ENCODE measurements around the gene ILK.

ILK gene

DNA sequence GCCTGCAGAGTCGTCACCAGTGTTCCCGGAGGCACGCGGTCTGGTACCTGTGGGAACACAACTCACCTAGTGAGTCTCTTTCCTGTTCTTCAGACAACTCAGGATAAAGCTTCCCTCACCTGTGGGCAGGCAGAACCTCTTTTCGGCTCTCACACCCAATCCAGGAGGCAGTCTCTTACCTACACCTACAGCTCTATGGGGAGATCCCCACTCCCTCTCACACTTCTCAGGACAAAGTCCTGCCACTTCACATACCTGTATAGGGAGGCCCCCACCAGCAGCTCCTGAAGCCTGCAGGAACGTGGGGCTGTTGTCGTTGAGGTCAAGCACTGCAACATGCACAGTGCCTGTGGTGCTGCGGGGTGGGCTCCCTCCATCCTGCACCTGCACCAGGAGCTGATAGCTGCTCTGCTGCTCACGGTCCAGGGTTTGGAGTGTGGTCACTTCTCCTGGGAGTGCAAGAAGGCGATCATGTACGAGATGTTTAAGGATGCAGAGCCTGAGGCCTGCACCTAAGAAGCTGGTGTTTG lies 27.9 kb downstream of the ILK start:
- Histone ChIP-seq H3K4me3 (ENCODE audit: low read length) (no peak overlapping the region), H3K4me1 (ENCODE audit: control insufficient read depth, insufficient read depth, low read length) (peaks cover 13% of the 10 kb centered on the region), H3K36me3 (ENCODE audit: control insufficient read depth, insufficient read depth, low read length) (peaks cover 28% of the 10 kb centered on the region), H3K9ac (ENCODE audit: low read length) (no peak overlapping the region), H3K27ac (ENCODE audit: low read depth, low read length) (no peak overlapping the region), H3K27me3 (ENCODE audit: control insufficient read depth, insufficient read depth, low read length) (no peaks in the 10 kb centered on the region)

DNA sequence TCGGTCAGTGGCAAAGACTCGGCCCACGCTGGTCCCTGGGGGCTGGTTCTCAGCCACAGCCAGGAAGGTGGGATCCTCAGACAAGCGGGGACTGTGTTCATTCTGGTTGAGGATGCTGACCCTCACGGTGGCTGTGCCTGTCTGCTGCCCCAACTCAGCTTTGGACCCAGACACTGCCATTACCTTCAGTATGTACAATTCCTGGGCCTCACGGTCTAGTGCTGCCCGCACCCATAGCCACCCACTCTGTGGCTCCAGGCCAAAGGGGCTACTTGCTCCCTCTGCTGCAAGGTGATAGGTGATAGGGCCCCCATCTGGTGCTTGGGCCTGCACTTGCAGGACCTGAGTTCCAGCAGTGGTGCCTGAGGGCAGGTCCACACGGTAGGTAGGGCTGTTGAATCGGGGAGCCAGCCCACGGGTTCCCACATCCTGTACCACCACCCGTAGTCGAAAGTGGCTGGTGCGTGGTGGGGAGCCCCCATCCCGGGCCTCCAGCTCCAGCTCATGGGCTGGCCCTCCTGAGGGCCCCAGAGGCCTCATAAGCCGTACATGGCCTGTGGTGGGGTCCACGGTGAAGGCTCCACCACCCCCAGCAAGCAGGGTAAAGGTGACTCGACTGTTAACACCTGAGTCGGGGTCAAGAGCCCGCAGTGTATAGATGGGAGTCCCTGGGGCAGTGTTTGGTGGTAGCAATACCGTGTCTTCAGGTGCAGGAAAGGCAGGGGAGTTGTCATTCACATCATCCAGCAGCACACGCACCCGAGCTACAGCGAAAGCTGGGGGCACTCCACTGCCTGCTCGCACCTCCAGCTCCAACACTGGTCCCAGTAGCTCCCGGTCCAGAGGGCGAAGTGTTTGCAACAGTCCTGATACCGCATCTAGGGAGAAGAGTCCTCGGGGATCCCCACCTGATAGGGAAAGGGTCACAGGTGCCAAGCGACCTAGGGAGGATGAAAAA lies 28.8 kb downstream of the ILK start:
- Histone ChIP-seq H3K4me3 (ENCODE audit: low read length) (no peak overlapping the region), H3K36me3 (ENCODE audit: control insufficient read depth, insufficient read depth, low read length) (peaks cover 19% of the 10 kb centered on the region), H3K27me3 (ENCODE audit: control insufficient read depth, insufficient read depth, low read length) (no peaks in the 10 kb centered on the region), H3K4me1 (ENCODE audit: control insufficient read depth, insufficient read depth, low read length) (peaks cover 13% of the 10 kb centered on the region), H3K27ac (ENCODE audit: low read depth, low read length) (no peak overlapping the region), H3K9ac (ENCODE audit: low read length) (no peak overlapping the region)

DNA sequence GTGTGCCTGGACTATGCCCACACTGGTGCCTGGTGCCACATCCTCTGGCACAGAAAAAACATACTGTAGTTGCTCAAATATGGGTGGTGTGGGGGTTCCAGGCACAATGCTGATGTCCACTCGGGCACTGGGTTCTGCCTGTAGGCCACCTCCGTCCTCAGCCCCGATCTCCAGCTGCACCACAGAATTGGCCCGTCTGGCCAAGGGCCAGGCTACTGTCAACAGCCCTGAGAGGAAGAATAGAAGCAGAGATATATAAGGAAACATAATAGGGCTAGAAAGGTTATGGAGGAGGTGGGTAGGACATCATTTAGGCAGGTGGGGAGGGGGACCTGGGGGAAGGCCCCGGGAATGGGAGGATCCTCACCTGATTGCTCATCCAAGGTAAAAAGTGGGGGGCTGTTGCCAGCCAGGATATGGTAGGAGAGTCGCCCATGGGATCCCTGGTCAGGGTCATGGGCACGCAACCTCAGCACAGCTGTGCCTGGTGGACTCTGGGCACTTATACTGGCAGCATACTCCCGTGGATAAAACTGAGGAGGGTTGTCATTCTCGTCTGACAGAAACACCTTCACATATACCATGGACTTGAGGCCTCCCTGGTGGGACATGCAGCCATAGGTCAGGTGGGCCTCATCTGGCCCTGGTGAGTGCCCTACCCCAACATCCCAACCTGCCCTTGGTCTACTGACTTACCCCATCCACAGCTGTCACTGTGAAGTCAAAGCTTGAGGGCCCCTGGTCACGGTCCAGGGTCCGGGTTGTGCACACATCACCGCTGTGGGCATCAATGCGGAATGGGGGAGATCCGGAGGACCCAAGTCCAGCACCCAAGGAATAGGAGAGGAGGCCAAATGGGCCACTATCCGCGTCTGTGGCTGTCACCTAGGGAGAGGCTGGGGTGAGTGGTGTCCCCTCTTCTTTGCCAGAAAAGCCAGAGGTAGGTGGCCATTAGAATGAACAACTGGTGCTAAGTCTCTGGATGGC lies 30.1 kb downstream of the ILK start:
- Histone ChIP-seq H3K27ac (ENCODE audit: low read depth, low read length) (no peak overlapping the region), H3K27me3 (ENCODE audit: control insufficient read depth, insufficient read depth, low read length) (no peaks in the 10 kb centered on the region), H3K4me1 (ENCODE audit: control insufficient read depth, insufficient read depth, low read length) (peaks cover 26% of the 10 kb centered on the region), H3K9ac (ENCODE audit: low read length) (no peak overlapping the region), H3K36me3 (ENCODE audit: control insufficient read depth, insufficient read depth, low read length) (peaks cover 19% of the 10 kb centered on the region), H3K4me3 (ENCODE audit: low read length) (no peak overlapping the region)

DNA sequence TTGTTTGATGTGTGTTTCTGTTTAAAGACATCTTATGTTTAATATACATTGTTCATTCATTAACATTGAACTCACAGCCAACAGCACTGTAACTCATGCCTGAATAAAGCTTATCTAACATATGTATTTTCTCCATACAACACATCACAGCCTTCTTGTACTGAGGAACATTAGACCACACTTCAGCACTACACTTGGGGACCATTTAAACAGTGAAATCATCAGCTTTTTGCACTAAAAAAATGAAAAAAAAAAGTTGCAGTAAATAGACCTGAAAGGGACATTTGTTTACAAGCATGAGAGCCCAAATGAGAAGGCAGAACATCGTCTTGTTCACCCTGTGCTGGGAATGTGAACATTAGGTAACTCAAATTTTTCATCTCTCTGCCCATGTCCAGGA lies 31.0 kb downstream of the ILK start:
- Histone ChIP-seq H3K4me1 (ENCODE audit: control insufficient read depth, insufficient read depth, low read length) (peaks cover 26% of the 10 kb centered on the region), H3K27ac (ENCODE audit: low read depth, low read length) (peak overlapping the region; percentile 64), H3K4me3 (ENCODE audit: low read length) (no peak overlapping the region), H3K9ac (ENCODE audit: low read length) (no peak overlapping the region), H3K27me3 (ENCODE audit: control insufficient read depth, insufficient read depth, low read length) (no peaks in the 10 kb centered on the region), H3K36me3 (ENCODE audit: control insufficient read depth, insufficient read depth, low read length) (peaks cover 13% of the 10 kb centered on the region)

DNA sequence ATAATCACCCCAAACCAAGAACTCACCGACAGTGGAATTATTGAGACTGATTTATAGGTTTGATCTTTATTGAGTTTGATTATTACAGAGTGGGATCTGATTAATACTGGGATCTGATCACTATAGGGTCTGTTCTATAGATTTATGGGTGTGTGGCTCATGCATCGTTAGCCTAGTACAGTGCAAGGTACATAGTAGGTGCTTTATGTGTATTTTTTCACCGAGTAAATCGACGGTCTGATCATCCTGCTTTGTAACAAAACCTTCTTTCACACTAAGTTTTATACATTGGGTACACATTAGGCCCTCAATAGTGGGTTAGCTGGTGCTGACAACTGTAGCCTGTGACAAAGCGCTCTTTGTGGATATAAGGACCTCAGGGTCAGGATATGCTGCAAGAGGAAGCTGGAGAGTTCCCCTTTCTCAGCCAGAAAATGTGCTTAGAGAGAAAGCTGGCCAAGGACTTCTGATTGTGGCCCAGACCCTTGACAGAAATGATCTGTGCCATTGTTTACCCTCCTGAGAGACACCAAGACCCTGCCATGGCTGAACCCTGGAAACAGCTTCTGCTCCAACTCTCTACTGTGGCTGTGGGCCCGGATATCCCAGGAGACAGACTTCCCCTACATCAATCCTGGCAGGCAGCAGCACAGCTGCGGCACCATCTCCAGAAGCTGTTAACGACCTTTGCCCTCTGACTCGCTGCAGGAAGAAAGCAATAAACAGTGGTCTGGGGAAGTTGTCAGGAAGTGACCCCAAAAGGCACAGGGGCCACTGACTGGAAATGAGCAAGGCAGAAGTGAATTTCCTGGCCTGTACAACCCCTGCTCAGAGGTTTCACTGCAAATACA lies 31.7 kb downstream of the ILK start:
- Histone ChIP-seq H3K9ac (ENCODE audit: low read length) (no peak overlapping the region), H3K36me3 (ENCODE audit: control insufficient read depth, insufficient read depth, low read length) (peaks cover 13% of the 10 kb centered on the region)

DNA sequence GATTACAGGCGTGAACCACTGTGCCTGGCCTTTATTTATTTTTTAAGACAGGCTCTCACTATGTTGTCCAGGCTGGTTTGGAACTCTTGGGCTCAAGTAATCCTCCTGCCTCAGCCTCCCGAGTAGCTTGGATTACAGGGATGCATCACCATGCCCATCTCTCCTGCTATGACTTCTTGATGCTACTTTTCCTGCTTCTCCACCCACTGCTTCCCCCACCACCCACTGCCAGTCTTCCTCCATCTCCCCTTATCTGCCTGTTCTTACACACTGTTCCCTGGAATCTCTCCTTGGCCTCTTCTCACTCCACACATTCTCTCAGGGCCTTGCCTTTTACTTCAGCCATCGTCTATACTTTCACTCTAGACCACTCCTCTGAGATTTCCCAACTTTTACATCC lies 32.9 kb downstream of the ILK start:
- H3K36me3 ChIP-seq (ENCODE audit: control insufficient read depth, insufficient read depth, low read length) = peaks cover 11% of the 10 kb centered on the region
- no peak overlapping the region for H3K4me3 ChIP-seq (ENCODE audit: low read length)
- no peaks in the 10 kb centered on the region for H3K27me3 ChIP-seq (ENCODE audit: control insufficient read depth, insufficient read depth, low read length)
- peaks cover 26% of the 10 kb centered on the region for H3K4me1 ChIP-seq (ENCODE audit: control insufficient read depth, insufficient read depth, low read length)
- peak overlapping the region; percentile 24 for H3K27ac ChIP-seq (ENCODE audit: low read depth, low read length)
- H3K9ac ChIP-seq (ENCODE audit: low read length) = no peak overlapping the region

More for the DNA sequence above, 31.7 kb downstream of the ILK start:
- no peaks in the 10 kb centered on the region for H3K27me3 ChIP-seq (ENCODE audit: control insufficient read depth, insufficient read depth, low read length)
- H3K27ac ChIP-seq (ENCODE audit: low read depth, low read length) = peak overlapping the region; percentile 64
- peaks cover 26% of the 10 kb centered on the region for H3K4me1 ChIP-seq (ENCODE audit: control insufficient read depth, insufficient read depth, low read length)
- H3K4me3 ChIP-seq (ENCODE audit: low read length) = peak overlapping the region; percentile 17

DNA sequence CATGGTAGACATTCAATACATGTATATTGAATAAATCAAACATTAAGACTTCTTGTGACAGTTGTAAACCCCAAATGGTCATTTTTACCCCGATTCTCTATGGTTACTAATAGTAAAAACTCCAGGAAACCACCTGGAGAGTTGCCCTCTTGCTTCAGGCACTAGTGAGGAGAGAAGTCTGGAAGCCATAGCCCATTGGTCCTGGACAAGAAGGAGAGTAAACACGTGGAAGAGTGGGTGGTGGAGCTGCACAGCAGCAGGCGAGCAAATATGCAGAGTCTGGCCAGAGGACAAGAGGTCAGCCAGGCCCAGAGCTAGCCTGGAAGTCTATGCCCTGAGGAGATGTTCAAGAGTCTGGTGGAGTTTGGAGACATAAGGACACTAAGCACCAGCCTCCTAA lies 34.3 kb downstream of the ILK start:
- H3K9ac ChIP-seq (ENCODE audit: low read length) = no peak overlapping the region
- H3K27ac ChIP-seq (ENCODE audit: low read depth, low read length) = peak overlapping the region; percentile 34
- H3K36me3 ChIP-seq (ENCODE audit: control insufficient read depth, insufficient read depth, low read length) = peaks cover 4% of the 10 kb centered on the region

DNA sequence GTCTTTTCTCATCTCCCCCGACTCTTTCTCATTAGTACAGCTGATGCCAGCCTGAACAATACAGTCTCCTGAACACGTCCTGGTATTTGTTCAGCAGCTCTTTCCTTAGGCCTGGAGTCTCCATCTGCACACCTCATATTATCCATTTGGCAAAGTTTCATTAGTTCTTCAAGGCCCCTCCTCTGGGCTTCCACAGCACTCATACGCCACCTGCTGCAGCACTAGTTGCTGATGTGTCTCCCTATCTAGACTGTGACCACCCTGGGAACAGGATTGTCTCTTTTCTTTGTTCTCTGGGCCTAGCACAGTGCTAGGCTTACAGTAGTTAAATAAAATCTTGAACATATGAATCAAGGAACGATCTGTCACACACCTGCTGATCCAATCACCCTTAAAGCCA lies 34.9 kb downstream of the ILK start:
- Histone ChIP-seq H3K36me3 (ENCODE audit: control insufficient read depth, insufficient read depth, low read length) (no peaks in the 10 kb centered on the region), H3K27me3 (ENCODE audit: control insufficient read depth, insufficient read depth, low read length) (no peaks in the 10 kb centered on the region), H3K4me1 (ENCODE audit: control insufficient read depth, insufficient read depth, low read length) (peaks cover 26% of the 10 kb centered on the region), H3K27ac (ENCODE audit: low read depth, low read length) (peak overlapping the region; percentile 23), H3K9ac (ENCODE audit: low read length) (no peak overlapping the region), H3K4me3 (ENCODE audit: low read length) (no peak overlapping the region)

More for the DNA sequence above, 34.3 kb downstream of the ILK start:
- peak overlapping the region; percentile 3 for H3K4me3 ChIP-seq (ENCODE audit: low read length)
- H3K4me1 ChIP-seq (ENCODE audit: control insufficient read depth, insufficient read depth, low read length) = peaks cover 26% of the 10 kb centered on the region
- H3K27me3 ChIP-seq (ENCODE audit: control insufficient read depth, insufficient read depth, low read length) = no peaks in the 10 kb centered on the region

DNA sequence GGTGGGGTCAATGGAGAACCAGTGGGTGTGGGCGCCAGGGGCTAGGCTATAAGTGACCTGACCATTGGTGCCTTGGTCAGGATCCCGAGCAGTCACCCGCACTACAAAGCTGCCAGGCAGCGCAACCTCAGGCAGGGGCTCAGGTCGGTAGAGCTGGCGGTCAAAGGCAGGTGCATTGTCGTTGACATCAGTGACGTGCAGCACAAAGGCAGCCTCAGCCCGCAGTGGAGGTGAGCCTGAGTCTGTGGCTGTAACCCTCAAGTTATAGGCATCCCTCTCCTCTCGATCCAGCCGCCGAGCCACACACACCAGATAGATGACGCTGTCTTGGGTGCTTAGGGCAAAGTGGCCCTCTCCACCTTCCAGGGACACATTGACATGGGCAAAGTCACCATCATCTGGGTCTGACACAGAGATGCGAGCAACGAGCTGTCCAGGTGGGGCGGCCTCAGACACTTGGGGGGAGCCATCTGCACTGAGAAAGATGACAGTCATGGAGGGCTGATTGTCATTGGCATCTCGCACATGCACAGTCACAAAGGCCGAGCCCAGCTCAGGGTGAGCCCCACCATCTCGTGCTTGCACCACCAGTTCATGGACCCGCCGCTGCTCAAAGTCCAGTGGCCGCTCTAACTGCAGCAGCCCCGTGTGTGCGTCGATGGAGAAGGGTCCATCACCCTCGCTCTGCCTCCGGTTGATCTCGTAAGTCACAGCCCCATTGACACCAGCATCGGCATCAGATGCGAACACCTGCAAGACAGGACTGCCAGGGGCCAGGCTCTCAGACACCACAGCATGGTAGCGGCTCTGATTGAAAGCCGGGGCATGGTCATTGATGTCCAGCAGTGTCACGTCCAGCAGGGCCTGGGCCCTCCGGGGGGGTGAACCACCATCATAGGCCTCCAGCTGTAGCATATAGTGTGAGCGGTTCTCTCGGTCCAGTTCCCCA lies 36.7 kb downstream of the ILK start:
- H3K27ac ChIP-seq (ENCODE audit: low read depth, low read length) = no peak overlapping the region
- H3K27me3 ChIP-seq (ENCODE audit: control insufficient read depth, insufficient read depth, low read length) = no peaks in the 10 kb centered on the region
- no peak overlapping the region for H3K9ac ChIP-seq (ENCODE audit: low read length)
- H3K36me3 ChIP-seq (ENCODE audit: control insufficient read depth, insufficient read depth, low read length) = no peaks in the 10 kb centered on the region
- H3K4me3 ChIP-seq (ENCODE audit: low read length) = no peak overlapping the region
- peaks cover 20% of the 10 kb centered on the region for H3K4me1 ChIP-seq (ENCODE audit: control insufficient read depth, insufficient read depth, low read length)

DNA sequence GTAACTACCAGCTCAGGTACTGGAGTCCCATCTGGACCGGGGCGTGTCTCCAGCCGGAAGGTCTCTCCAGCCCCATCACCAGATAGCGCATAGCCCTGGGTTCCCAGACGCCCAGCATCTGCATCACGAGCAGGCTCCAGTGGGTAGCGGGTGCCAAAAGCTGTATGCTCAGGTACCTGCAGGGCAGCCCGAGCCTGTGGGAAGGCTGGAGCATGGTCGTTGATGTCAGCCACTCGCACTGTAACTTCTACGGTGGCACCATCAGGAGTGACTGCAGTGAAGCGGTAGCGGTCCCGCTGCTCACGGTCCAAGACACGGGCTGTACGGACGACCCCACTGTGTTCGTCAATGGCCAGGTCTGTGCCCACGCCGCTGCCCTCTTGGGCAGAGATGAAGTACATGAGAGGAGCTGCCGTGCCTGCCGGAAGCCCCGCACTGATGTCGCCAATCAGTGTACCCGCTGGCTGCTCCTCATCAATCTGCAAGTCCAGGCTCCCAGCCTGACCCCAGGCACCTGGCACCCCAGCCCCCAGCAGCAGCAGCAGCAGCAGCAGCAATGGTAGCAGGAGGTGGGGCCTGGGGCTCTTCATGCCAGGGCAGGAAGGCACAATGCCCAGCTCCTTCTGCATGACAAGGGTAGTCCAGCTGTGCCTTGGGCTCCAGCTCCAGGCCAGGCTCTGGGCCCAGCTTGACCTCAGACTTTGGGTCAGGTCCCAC lies 37.6 kb downstream of the ILK start:
- Histone ChIP-seq H3K9ac (ENCODE audit: low read length) (no peak overlapping the region), H3K36me3 (ENCODE audit: control insufficient read depth, insufficient read depth, low read length) (no peaks in the 10 kb centered on the region), H3K4me1 (ENCODE audit: control insufficient read depth, insufficient read depth, low read length) (peaks cover 13% of the 10 kb centered on the region), H3K4me3 (ENCODE audit: low read length) (no peak overlapping the region), H3K27me3 (ENCODE audit: control insufficient read depth, insufficient read depth, low read length) (no peaks in the 10 kb centered on the region), H3K27ac (ENCODE audit: low read depth, low read length) (no peak overlapping the region)
